Psoas muscle (tissue), 8 donors: ENCODE measurements around the gene ABLIM1. TPM values are rescaled to one million over a fixed set of nuclear protein-coding genes. Genes with fewer than 3 reads are reported as not detected.

Experiments used
- ATAC-seq, 4 donors: fragments of 200-7000 bp; cut with Tn5 transposase; one replicate each; pipeline ENCODE4 v1.9.1; 2020; ENCODE audit warnings: moderate library complexity in 3 of 4, mild to moderate bottlenecking in 2 of 4
- DNase-seq, 2 donors: peaks; one replicate each; pipeline ENCODE4 v3.0.0-alpha.2; 2020
- H3K27ac ChIP-seq: fragments of 200-600 bp; one replicate; pipeline ENCODE4 v1.8.0; 2022
- H3K27me3 ChIP-seq, 3 donors: fragments of 200-600 bp in 1 of 3; one replicate each; pipeline versions ENCODE4 v1.6.1 to v1.8.0; 2013 to 2022; ENCODE audit warnings: low read length in 2 of 3, mild to moderate bottlenecking in 2 of 3, moderate library complexity in 1 of 3; ENCODE audit not compliant: insufficient read depth in 3 of 3
- H3K36me3 ChIP-seq, 2 donors: fragments of 200-600 bp in 1 of 2; one replicate each; pipeline versions ENCODE4 v1.6.1 to v1.8.0; 2013 to 2022; ENCODE audit warnings: low read depth in 1 of 2, mild to moderate bottlenecking in 1 of 2, moderate library complexity in 1 of 2; ENCODE audit not compliant: insufficient read depth in 1 of 2
- H3K4me1 ChIP-seq: fragments of 200-600 bp; one replicate; pipeline ENCODE4 v1.8.0; 2022
- H3K4me3 ChIP-seq: fragments of 200-600 bp; one replicate; pipeline ENCODE4 v1.8.0; 2022; ENCODE audit warnings: mild to moderate bottlenecking
- H3K9me3 ChIP-seq: fragments of 200-600 bp; one replicate; pipeline ENCODE4 v1.8.0; 2022
- WGBS, 3 donors: extraction: QIAGEN DNeasy Blood & Tissue Kit; methylation state at CpG; one replicate each; pipeline versions ENCODE4 v1.1.6 to v1.1.7; 2013; 5-methylcytosine and 5-hydroxymethylcytosine counted together
- intact Hi-C, 2 donors: fragments of 100-400 bp; cut with DNase I; formaldehyde crosslinking; loops; one replicate each; pipeline versions ENCODE4 v1.11.0 to v1.14.2; 2022
- polyA plus RNA-seq, 3 donors: library from polyadenylated mRNA; stranded (reverse); fragments of 200-250 nt; gene quantifications; one replicate each; pipeline ENCODE4 v1.2.3, GENCODE V29; 2013
- total RNA-seq, 4 donors: library from RNA; stranded (reverse); fragmentation: NEBNext Ultra II Directional in 2 of 4; extraction: Animal tissue kit (Norgen Biotek cat#: 25700) in 2 of 4; gene quantifications; one replicate each; pipeline versions ENCODE4 v1.2.1 to v1.2.4, GENCODE V29; 2021 to 2023
- TF ChIP-seq, protein P1 (sequence below): fragments of 200-600 bp; IDR thresholded peaks from one replicate; pipeline ENCODE4 v1.8.0; 2022; ENCODE audit warnings: antibody characterized with exemption
- donor health status: healthy with polysubstance abuse.
- donor health status: DM: no; HTN: no; CAD: no; lungs with moderate emphysema.
- donor health status: Bipolar disorder and iron deficiency.
- donor health status: healthy.
- donor health status: DM: yes; HTN: yes; CAD: no.
- donor health status: DM: no; HTN: no; CAD: no.
- donor health status: DM: no; HTN: no; CAD: no.
- donor health status: DM: yes; HTN: yes; CAD: no.

ABLIM1 gene
- total and polyA plus RNA-seq, 7 donors: 15.4 to 183 (median 21.8) TPM

DNA sequence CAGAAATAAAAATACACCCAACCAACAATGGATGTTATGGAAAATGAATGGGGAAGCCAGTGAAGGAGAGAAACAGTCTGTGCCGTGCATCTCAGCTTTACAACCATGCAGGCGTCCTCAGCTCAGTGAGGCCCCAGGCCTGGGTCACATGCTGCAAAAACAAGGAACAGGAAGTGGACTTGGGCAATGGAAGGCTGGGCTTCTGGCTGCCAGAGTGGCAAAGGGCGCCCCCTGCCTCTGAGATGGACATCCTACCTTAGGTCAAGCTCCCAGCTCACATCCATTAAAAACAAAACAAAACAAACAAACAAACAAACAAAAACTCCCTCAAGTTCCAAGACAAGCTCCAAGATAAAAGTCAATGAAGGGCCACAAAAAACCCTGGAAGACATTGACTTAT is 199.1 kb downstream of the ABLIM1 start:
- intact Hi-C loops: no loop called here
- peak in 3 of 4 donors; percentile 50 to 64 (median 56) for ATAC-seq

DNA sequence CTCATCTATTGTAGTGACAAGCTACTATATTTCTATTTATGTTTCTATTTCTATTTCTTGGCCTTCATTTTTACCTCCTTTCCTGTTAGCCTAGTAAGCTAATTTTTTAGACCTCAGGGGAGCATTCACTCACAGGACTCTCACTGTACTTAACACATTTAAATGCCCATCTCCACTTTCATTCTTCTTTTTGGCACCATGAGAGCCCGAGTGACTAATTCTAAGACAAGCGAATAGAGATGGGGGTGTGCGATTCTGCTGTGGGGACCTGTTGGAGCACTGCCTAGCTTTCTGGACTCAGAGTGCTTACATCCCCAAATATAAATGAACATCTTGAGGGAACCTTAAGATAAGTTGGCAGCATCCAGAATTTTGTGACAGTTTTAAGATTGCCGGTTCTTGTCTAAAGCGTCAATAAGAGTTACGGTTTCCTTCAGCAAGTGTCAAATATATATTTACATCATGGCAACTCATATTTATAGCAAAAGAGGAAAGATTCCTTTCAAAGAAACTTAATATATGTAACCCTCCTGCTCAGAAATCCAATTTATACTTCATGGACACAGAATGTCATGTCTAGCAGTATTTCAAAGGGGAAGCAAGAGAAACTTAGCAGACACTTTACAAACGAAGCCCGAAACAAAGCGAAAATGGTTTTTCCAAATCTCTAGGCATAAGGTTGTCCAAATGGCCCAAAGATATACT is 199.7 kb downstream of the ABLIM1 start:
- Histone ChIP-seq H3K9me3 (no peaks in the 10 kb centered on the region), H3K4me3 (no peak overlapping the region), H3K27ac (no peak overlapping the region), H3K4me1 (no peaks in the 10 kb centered on the region), H3K27me3 (no peaks in the 10 kb centered on the region), H3K36me3 (no peaks in the 10 kb centered on the region)
- ATAC-seq: no peak
- no peak for DNase-seq
- 85 to 93% (median 86%) methylated on average over 9 of the region's 9 CpGs for WGBS, 3 donors
- TF ChIP-seq, protein P1, sequence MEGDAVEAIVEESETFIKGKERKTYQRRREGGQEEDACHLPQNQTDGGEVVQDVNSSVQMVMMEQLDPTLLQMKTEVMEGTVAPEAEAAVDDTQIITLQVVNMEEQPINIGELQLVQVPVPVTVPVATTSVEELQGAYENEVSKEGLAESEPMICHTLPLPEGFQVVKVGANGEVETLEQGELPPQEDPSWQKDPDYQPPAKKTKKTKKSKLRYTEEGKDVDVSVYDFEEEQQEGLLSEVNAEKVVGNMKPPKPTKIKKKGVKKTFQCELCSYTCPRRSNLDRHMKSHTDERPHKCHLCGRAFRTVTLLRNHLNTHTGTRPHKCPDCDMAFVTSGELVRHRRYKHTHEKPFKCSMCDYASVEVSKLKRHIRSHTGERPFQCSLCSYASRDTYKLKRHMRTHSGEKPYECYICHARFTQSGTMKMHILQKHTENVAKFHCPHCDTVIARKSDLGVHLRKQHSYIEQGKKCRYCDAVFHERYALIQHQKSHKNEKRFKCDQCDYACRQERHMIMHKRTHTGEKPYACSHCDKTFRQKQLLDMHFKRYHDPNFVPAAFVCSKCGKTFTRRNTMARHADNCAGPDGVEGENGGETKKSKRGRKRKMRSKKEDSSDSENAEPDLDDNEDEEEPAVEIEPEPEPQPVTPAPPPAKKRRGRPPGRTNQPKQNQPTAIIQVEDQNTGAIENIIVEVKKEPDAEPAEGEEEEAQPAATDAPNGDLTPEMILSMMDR: no peak
- intact Hi-C loops: no loop called here

More for the DNA sequence above, 199.1 kb downstream of the ABLIM1 start:
- peak; percentile 45 to 55 for DNase-seq
- WGBS, 3 donors: 80 to 90% (median 85%) methylated on average over 3 of the region's 3 CpGs
- Histone ChIP-seq H3K27me3 (no peaks in the 10 kb centered on the region), H3K4me3 (no peak overlapping the region), H3K27ac (no peak overlapping the region), H3K36me3 (no peaks in the 10 kb centered on the region), H3K9me3 (no peaks in the 10 kb centered on the region), H3K4me1 (no peaks in the 10 kb centered on the region)
- TF ChIP-seq, protein P1: peak; percentile 42

- H3K9me3 ChIP-seq: no peaks in the 10 kb centered on the region
- TF ChIP-seq, protein P1: no peak
- H3K36me3 ChIP-seq: no peaks in the 10 kb centered on the region
- DNase-seq: no peak
- intact Hi-C loops: no loop called here
- no peaks in the 10 kb centered on the region for H3K27me3 ChIP-seq
- H3K27ac ChIP-seq: no peak overlapping the region
- WGBS, 3 donors: 84 to 93% (median 86%) methylated on average over 9 of the region's 9 CpGs
- H3K4me1 ChIP-seq: no peaks in the 10 kb centered on the region
- H3K4me3 ChIP-seq: no peak overlapping the region
- no peak for ATAC-seq
Observed at GRCh38 chr10:114453576-114453975, 204.5 kb downstream of the ABLIM1 start.

DNA sequence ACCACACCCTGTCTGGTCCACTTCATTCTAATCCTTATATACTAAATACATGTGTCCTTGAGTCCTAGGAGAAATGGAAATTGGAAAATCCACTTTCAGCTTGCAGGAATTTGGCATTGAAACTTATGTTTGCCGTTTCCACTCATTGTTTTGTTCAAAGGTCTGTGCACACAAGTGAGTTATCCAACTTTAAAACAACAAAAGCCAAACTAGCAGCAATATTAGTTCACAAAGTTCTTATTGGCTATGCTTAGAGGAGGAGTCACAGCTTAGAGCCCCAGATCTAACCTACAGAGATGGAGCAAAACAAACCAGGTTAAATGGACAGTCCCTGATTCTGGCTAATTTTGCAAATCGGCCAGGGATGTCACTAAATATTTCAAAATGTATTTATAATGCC is 209.2 kb downstream of the ABLIM1 start:
- Histone ChIP-seq H3K27ac (no peak overlapping the region), H3K4me1 (no peaks in the 10 kb centered on the region), H3K27me3 (no peaks in the 10 kb centered on the region), H3K4me3 (no peak overlapping the region), H3K36me3 (peaks cover 0 to 5% of the 10 kb centered on the region in 2 donors), H3K9me3 (no peaks in the 10 kb centered on the region)
- DNase-seq (no peak), ATAC-seq (no peak)
- intact Hi-C loops: no loop called here
- TF ChIP-seq, protein P1: no peak
- WGBS, 3 donors: 58 to 69% (median 61%) methylated on average over 2 of the region's 2 CpGs

GRCh38 chr10:114445332-114445731 is 212.7 kb downstream of the ABLIM1 start:
- Histone ChIP-seq H3K27me3 (no peaks in the 10 kb centered on the region), H3K4me1 (no peaks in the 10 kb centered on the region), H3K27ac (no peak overlapping the region), H3K9me3 (no peaks in the 10 kb centered on the region), H3K36me3 (peaks cover 0 to 12% of the 10 kb centered on the region in 2 donors), H3K4me3 (no peak overlapping the region)
- TF ChIP-seq, protein P1: no peak
- WGBS, 3 donors: 77 to 82% (median 80%) methylated on average over 6 of the region's 6 CpGs
- ATAC-seq: no peak
- intact Hi-C loops: no loop called here
- DNase-seq: no peak
